Urothelium cell line (cell line): ENCODE measurements around the gene PLXNA4.

Experiments
- DNase-seq: peaks from one replicate; pipeline ENCODE4 v3.0.0; 2011; ENCODE audit warnings: low spot score, mixed read lengths
- FAIRE-seq: peaks from 2 replicates; lab custom pipeline; 2011; peaks lifted over from hg19 to GRCh38; lab: Jason Lieb, UNC

PLXNA4 gene

GRCh38 chr7:132446666-132447278, 129.5 kb downstream of the PLXNA4 start:
- DNase-seq (no peak), FAIRE-seq (no peak)

DNA sequence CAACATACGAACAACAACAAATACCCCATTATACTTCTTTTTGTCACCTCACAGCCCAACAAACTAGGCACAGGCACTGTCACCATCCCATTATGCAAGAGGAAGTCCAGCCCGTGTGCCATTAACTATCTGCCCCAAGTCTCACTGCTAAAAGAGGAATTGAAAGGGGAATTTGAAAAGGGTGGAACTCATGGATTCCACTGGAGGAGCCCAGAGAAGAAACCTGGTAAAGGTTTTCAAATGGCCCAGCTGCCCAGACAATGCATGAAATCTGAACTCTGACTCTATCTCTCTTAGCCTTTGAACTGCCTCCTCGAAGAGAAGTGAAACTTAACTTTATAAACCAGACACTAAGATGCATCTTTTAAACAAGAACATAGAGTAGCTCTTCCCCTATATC, 130.0 kb downstream of the PLXNA4 start:
- FAIRE-seq = no peak
- no peak for DNase-seq

DNA sequence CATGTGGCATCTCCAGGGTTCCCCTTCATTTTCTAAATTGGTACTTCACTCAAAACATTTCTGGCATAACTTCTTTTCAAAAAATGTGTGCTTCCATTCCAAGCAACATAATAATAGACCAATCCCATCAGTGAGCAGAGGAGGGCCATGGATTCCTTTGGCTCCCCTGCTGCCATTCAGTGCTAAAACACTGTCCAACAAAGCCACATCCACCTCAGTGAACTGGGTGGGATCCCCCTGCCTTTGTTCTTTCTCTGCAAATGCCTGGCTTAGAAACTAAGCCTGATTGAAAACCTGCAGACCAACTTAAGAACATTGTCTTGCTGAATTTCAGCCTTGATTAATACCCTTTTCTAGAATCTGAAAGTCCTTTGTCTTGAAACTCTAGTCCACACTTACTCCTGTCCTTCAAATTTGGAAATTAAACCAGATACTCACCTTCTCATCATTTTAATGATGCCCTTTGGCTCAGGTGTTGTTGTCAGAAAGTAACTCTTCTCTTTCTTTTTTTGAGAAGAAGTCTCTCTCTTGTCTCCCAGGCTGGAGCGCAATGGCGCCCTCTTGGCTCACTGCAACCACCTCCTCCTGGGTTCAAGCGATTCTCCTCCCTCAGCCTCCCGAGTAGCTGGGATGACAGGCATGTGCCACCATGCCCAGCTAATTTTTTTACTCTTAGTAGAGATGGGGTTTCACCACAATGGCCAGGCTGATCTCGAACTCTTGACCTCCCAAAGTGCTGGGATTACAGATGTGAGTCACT, 132.3 kb downstream of the PLXNA4 start:
- no peak for DNase-seq
- FAIRE-seq = no peak

GRCh38 chr7:132441935-132442334, 134.3 kb downstream of the PLXNA4 start:
- no peak for DNase-seq
- no peak for FAIRE-seq

- no peak for FAIRE-seq
- DNase-seq = no peak
Measured at GRCh38 chr7:132440151-132440550, 136.1 kb downstream of the PLXNA4 start.

DNA sequence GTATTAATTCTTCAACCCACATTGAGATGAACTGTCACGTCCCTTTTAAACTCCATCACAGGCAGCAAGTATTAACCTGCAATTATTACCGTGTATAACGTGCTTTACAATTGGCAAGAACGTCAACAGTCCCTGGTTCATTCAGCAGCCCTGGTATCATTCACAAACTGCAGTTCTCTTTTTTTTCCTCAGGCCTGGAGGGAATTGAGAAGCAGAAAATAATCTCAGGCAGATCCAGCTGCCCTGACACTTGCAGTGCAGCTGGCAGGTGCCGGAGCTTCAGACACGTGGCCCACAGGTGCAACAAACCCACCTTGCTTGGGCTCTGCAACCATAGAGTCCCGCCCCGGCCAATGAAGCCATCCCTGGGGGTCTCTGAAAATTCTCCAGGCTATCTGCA, 137.3 kb downstream of the PLXNA4 start:
- no peak for FAIRE-seq

GRCh38 chr7:132437730-132438129, 138.5 kb downstream of the PLXNA4 start:
- FAIRE-seq = no peak
- no peak for DNase-seq

More for the DNA sequence above, 137.3 kb downstream of the PLXNA4 start:
- no peak for DNase-seq

GRCh38 chr7:132436121-132436520, 140.1 kb downstream of the PLXNA4 start:
- no peak for DNase-seq
- FAIRE-seq = no peak

DNA sequence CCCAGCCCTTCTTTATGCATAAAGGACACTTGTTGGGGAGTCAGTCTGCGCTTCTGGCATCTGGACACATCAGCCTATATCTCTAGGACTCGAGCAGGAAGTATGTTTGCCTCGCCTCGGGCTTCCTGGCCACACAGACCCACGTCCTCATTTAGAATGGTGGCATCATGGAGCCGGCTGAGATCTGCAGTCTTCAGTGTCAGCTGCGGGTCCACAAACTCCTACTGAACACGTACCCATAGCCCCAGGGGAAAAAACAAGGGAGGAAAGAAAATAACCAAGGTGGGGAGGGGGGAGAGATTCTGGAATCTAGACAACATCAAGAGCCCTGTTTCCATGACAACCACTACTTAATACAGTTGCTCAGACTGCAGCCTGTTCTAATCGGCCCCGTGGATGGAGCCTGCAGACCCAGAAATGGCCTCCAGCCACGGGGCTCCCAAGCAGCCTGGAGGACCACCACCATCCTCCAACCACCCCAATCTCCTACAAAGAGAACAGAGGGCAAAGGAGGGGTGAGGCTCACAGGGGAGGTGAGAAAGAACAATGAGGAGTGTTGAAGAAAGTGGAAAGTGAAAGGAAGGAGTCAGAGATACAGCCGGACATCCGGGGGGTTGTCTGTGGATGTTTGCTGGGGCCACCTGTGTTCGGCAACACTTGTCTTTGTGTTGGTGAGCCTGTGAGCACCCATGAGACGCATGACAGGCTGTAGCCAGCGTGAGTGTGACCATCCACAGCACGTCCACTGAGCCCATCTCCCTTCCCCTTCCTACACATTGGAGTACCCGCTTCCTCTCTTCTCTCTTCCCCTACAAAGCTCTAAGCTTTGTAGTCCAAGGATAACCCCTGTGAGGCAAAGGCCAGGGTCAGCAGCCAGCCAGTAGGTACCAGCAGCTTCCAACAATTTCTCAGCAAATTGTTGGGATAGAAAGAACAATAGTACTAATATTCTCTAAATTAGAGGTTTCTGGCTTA, 141.0 kb downstream of the PLXNA4 start:
- no peak for FAIRE-seq
- DNase-seq = no peak

DNA sequence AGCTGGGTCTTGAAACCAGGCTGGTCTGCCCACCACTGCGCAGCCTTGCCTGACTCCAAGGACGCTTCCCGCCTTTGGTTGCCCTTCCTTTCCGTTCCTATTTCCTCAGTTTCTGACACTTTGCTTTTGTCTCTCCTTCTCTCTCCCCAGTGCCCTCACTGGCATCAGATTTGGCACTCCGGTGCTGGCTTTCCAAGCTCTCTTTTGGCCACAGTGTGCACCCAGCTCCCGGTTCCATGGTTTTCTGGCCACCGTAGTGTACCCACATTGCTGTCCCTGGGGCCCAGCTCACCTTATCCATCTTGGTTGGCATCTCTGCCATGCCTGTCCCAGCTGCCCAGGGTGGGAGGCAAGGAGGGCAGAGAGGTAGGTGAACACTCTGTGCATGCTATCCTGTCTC, 142.2 kb downstream of the PLXNA4 start:
- FAIRE-seq (no peak), DNase-seq (no peak)

GRCh38 chr7:132433301-132433700, 143.0 kb downstream of the PLXNA4 start:
- FAIRE-seq = no peak
- DNase-seq = no peak

DNA sequence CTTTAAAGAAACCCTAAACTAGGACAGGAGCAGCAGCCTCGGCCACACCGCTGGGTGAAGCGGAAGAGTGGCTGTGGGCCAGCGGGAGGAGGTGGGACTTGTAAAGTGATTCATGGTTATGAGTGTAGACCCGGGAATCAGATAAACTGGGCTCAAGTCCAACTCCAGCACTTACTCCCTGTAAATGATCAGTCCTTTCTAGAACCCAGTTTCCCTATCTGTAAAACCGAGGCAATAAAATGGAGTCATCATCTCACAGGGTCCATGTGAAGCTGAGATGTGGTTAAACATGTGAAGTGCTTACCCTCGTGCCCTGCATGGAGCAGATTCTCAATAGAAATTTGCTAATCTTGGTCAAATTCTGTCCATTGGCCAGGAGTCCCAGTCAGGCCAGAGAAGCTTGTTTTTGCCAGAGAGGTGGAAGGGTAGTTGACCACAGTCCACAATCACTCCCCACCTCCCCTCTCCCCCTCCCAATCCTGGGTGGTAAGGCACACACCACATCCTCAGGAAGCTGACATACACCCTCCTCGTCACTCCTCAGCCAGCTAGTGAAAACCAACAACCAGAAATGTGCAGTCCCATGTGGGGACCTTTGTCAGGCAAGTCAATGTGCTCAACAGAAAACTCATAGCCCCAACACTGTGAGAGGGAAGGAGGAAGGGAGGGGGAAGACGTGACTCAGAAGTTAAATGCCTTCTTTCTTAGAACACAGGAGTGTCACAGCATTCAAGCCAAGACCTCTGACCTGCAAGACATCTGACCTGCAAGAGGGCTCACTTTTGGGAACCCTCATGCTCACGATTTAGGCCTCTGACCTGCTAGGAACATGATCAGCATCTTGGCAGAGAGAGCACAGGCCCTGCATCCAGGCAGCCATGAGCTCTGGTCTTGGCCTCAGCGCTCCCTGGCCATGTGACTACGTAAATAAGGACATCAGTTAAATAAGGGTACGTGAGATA, 145.1 kb downstream of the PLXNA4 start:
- FAIRE-seq (no peak), DNase-seq (peak; percentile 79)

GRCh38 chr7:132430041-132430855, 146.0 kb downstream of the PLXNA4 start:
- DNase-seq = no peak
- no peak for FAIRE-seq

DNA sequence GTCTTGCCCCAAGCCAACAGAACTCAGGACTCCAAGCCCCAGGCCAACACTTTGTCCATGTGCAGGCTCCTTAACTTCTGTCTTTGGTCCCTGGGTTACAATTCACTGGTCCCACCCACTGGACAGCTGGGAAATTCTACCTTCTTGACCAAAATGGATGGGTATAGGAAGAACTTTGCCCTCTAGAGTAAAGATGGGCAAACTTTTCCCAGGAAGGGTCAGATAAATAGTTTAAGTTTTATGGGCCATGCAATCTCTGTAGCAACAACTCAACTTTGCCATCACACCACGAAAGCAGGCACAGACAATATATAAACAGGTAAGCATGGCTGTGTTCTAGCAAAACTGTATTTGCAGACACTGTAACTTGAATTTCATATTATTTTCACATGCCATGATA, 147.1 kb downstream of the PLXNA4 start:
- FAIRE-seq (no peak), DNase-seq (no peak)

DNA sequence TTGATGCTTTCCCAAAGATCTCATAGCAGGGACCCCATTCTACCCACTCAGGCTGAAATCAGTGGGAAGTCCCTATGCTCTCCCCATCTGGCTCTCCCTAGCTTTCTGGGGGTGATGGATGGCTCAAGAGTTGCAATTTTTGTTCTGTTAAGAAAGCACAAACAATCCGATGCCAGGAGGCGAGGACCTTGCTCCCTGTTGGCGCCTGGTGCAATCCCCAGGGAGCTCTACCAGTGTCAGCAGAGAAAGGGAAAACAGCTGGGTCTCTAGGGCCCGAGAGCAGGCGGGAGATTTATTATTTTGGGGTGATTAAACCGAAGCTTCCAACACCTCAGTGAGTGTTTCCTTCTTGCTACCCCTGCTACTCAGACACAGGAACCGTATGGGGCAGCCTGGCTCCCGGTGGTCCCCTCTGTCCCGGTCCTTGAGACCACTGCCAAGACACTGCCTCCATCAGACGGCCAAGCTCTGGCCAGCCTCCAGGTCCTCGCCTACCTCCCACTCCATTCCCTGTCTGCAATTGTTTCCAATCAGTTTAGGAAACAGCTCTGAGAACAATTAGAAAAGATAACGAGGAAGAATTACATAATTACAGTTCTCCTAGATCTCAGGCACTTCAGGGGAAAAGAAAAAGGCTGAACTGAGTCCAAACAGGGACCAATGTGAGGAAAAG, 147.9 kb downstream of the PLXNA4 start:
- no peak for FAIRE-seq
- DNase-seq = no peak

DNA sequence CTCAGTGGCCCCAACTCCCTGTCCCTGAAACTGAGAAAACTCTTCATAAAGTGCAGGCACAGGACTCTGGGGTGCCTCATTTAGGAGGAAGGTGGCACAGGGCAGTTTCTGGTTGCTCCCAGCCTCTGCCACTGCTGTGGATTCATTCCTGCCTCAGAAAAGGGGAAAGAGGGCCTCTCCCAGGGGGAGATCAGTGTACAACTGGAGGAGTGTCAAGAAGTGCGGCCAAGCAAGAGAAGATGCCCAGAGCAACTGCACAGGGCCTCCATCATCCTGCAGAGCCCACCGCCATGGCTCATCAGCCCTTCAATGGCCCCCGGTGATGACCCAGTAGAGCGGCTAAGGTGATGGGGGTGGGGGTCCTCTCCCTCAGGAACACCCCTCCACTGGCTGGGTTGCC, 150.3 kb downstream of the PLXNA4 start:
- FAIRE-seq (no peak), DNase-seq (no peak)

DNA sequence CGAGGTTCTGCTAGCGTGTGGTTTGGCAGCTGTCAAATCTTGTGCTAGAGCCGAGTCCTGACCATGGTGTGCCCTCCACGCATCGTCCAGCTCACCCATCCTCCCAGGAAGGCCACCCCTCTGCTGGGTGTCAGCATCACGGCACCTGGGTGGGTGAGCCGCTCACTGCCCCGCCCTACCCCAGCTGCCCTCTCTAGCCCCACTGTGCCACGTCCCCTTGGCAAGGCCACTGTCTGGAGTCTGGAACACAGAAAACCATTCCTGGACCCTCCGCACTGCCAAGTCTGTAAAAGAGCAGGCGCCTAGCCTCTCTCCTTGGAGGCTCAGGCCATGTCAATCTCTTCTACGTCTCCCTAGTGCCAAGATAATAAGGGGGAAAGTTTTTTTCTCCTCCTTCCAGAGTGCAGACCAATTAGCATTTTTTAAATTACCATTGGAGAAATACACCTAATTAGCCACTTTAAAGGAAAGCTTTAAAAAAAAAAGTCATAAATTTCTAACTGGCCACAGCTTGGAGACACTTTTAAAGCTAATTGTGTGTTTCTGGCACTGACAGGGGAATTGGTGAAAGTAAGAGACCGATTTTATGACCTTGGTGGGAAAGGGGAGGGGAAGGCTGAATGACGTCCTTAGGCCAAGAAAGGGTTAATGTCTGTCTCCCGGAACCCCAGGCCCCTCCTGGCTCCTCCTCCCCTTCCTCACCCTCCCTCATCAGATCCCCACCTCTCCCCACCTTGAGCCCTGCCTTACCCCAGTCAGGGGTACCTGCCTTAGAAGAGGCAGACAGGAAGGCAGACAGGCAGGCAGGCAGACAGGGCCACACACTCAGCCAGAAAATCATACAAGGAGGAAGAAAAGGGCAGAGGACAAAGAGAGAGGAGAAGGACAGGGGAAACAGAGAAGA, 151.2 kb downstream of the PLXNA4 start:
- FAIRE-seq = no peak
- DNase-seq = no peak

DNA sequence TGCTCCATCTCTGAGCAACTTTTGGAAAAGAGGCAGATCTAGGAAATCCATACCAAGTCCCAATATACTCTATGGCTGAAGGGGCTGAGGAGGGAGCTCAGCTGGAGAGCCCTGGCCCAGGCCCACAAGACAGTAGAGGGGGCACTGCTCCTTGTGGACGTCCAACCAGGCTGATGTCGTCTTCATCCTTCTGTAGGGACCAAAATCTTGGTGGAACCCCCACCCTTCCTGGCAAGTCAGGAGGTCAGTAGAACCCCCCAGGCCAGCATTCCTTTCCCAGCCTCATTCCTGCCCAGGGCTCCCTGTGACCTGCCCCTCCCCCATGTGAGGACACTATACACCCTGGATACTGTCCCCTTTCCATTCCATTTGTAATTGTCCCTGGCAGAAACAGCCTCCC, 152.0 kb downstream of the PLXNA4 start:
- DNase-seq = no peak
- FAIRE-seq = no peak
